Activated CD8-positive, alpha-beta T cell treated with anti-CD3 and anti-CD28 coated beads, Interleukin-2, amount 10 ng/mL, durations not matched to agents 7 days and 5 days (primary cell): ENCODE data around the gene PLA2G4E. TPM values are rescaled to one million over a fixed set of nuclear protein-coding genes. Genes with fewer than 3 reads are reported as not detected.

Experiments used
- ATAC-seq: fragments of 150-1000 bp; cut with Tn5 transposase; one replicate; pipeline ENCODE4 v1.10.0; 2021; ENCODE audit warnings: moderate library complexity
- CTCF ChIA-PET: fragments of 350-600 bp; sonication (Branson Sonifier 250); formaldehyde crosslinking; loops from one replicate; lab custom pipeline; 2021; ENCODE audit warnings: antibody characterized with exemption; lab: Charles Lee
- POLR2A ChIA-PET: fragments of 350-600 bp; sonication (Branson Sonifier 250); formaldehyde crosslinking; loops from one replicate; lab custom pipeline; 2021; ENCODE audit warnings: antibody characterized with exemption; lab: Charles Lee
- DNase-seq: peaks from one replicate; pipeline ENCODE4 v3.0.0-alpha.2; 2020
- H3K27ac Mint-ChIP-seq: one replicate; pipeline ENCODE4 v1.8.0; 2021; ENCODE audit warnings: mild to moderate bottlenecking, mixed read lengths
- H3K27me3 Mint-ChIP-seq: one replicate; pipeline ENCODE4 v1.8.0; 2021; ENCODE audit warnings: low read depth, mixed read lengths
- H3K36me3 Mint-ChIP-seq: one replicate; pipeline ENCODE4 v1.8.0; 2021; ENCODE audit warnings: low read depth, mixed read lengths
- H3K4me1 Mint-ChIP-seq: one replicate; pipeline ENCODE4 v1.8.0; 2021; ENCODE audit warnings: low read depth, mixed read lengths
- H3K4me3 Mint-ChIP-seq: one replicate; pipeline ENCODE4 v1.8.0; 2021; ENCODE audit warnings: mild to moderate bottlenecking, mixed read lengths
- H3K9me3 Mint-ChIP-seq: one replicate; pipeline ENCODE4 v1.8.0; 2022; ENCODE audit warnings: mixed read lengths; ENCODE audit not compliant: insufficient read depth
- total RNA-seq, 2 experiments: library from RNA; stranded (reverse); gene quantifications; one replicate each; pipeline ENCODE4 v1.2.3, GENCODE V29; 2021

PLA2G4E gene
- total RNA-seq, 2 experiments from 2014 or later: not detected

DNA sequence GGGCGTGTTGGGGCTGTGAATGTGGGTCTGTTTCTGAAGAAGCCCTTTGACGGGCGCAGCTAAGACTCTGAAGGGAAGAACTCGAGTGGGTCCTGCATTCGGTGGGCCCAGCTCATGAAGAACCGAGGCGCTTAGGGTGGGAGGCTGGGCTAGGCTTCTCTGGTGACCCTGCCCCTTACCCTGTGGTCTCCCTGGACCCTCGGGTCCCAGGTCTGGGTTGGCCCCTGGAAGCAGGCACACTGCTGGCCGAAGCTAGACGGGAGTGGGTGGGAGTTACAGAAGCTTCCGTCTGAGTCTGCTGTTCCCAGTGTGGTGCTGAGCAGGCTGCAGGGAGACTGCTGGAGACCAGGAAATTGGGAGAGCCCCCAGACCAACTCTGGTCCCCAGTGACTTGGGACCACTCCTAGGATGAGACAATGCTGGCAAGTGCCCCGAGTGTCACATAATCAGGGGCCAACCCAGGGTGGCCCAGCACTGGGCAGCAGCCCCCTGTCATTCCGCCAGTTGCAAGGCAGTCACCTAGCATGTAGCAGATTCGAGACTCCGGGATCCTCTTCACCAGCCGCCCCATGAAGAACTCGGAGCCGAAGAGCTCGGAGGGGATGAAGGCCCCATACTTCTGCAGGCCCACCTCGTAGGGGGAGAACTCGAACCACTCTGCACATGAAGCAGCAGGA lies 31.8 kb downstream of the PLA2G4E start:
- Mint-ChIP-seq H3K27me3 (no peaks in the 10 kb centered on the region), H3K4me3 (no peak overlapping the region), H3K4me1 (no peaks in the 10 kb centered on the region), H3K9me3 (no peaks in the 10 kb centered on the region), H3K27ac (no peak overlapping the region), H3K36me3 (no peaks in the 10 kb centered on the region)
- ChIA-PET POLR2A (no interaction called here), CTCF (interaction anchor here (0.8 to 4.0 kb wide), 37 partner anchors 9 to 487 kb away, joined by 3 to 64 read pairs (median 4); partner anchors contain the start of genes EHD4 and PLA2G4E)
- DNase-seq (no peak), ATAC-seq (no peak)

DNA sequence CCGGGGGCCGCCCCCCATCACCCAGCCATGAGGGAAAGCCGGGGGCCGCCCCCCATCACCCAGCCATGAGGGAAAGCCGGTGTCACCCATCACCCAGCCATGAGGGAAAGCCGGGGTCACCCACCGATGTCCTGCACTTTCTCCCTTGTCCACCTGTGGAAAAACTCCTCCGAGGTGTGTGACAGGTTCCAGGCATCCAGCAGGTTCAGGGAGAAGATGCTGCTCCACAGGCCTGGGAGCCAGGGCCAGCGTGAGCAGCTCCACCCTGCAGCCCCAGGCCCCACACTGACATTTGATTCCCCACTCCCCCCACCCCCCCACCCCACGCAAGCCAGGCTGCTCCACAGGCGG lies 32.9 kb downstream of the PLA2G4E start:
- no peaks in the 10 kb centered on the region for H3K4me1 Mint-ChIP-seq
- ATAC-seq (no peak), DNase-seq (no peak)
- ChIA-PET CTCF (interaction anchor here (1.4 to 4.0 kb wide), 6 partner anchors 18 to 215 kb away, joined by 3 to 64 read pairs (median 12); no protein-coding TSS in a partner anchor), POLR2A (no interaction called here)
- no peaks in the 10 kb centered on the region for H3K9me3 Mint-ChIP-seq
- no peak overlapping the region for H3K4me3 Mint-ChIP-seq
- no peaks in the 10 kb centered on the region for H3K36me3 Mint-ChIP-seq
- H3K27ac Mint-ChIP-seq: no peak overlapping the region
- H3K27me3 Mint-ChIP-seq: peaks cover 2% of the 10 kb centered on the region

DNA sequence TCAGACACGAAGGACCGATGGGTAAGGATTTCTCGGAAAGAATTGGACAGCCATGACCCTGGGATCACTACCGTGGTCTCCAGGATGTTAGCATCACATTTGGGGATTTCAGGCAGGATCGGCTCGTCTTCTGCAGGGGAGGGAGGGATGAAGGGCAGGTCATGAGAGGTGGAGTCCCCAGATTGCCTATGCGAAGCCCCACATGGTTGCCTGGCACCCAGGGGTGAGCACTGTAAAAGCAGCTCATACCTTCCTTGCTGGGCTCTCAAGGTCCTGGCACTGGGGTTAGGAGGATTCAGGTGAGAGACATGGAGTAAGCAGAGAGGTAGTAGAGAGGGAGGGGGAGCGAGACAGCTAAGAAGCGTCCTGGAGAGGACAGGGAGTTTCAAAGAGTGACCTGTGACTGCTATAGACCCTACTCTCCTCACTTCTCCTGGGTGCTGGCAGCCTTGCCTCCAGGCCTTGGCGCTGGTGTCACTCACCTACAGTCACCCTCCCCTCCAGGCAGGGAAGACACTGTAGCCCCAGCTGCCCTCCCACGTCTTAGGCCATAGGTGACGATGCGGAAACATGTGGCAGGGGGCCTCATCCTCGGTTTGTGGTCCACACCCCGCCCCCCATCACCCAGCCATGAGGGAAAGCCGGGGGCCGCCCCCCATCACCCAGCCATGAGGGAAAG lies 33.5 kb downstream of the PLA2G4E start:
- ChIA-PET POLR2A (no interaction called here), CTCF (interaction anchor here (1.4 to 4.0 kb wide), 2 partner anchors 67 to 215 kb away, joined by 3 to 64 read pairs; no protein-coding TSS in a partner anchor)
- Mint-ChIP-seq H3K27ac (no peak overlapping the region), H3K27me3 (peaks cover 2% of the 10 kb centered on the region), H3K36me3 (no peaks in the 10 kb centered on the region), H3K9me3 (no peaks in the 10 kb centered on the region), H3K4me1 (no peaks in the 10 kb centered on the region), H3K4me3 (no peak overlapping the region)
- DNase-seq (no peak), ATAC-seq (no peak)

DNA sequence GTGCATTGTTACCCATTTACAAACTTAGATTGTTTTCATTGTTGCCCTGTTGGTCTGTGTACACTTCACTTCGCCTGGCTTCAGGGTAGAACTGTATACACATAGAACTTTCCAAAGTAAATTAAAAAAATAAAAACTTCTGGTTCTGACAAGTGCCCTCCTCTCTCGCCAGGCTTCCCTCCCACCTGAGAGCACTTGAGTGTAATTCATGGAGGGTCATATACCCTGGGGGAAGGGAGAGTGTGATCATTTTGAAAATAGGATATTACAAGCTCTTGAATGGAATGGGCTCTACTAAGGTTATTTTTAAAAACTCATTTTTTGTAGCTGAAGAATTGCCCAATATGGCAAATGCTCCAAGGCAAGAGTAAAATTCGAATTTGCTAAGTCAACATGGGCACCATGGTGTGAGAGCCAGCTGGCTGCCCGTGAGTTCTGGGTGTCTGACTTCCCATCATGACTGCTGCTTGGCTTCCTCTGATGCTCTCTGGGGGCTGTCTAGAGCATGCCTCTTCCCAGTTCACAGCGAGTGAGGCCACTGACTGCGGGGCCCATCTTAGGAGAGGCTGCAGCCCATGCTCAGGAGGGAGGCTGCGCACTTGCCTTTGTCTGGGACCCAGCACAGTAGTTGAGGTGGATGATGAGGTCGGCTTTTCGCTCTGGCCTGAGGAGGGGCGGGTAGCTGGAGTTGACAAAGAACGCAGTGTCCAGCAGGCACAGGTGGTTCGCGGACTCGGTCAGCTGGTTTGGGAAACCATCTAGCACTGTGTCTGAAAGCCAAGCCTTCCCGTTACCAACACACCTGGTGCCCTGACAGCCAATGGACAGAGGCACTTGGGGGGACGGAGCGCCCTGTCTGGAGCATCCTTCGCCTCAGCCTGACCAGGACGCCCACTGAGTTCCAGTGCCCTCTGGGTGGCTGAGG lies 35.3 kb downstream of the PLA2G4E start:
- no peak for ATAC-seq

DNA sequence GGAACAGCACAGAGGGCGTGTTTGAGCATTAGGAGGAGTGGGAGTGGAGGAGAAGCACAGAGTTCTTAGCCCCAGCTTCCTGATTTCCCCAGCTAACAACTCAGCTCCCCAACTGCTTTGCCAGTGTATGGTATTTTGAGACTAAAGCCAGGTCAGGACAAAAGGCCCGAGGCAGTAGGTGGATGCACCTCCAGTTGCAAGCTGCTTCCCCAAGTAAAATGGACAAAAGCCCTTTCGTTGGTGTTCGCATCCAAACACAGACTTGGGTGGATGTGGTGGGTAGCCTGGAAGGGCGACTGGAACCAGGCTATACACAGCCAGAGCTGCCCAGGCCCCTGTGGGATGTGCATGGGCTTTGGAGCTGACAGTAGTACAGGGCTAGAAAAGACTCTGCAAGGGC lies 36.2 kb downstream of the PLA2G4E start:
- H3K36me3 Mint-ChIP-seq: no peaks in the 10 kb centered on the region
- H3K9me3 Mint-ChIP-seq: no peaks in the 10 kb centered on the region
- no peak overlapping the region for H3K27ac Mint-ChIP-seq
- DNase-seq: no peak
- no peak for ATAC-seq
- H3K4me3 Mint-ChIP-seq: no peak overlapping the region
- POLR2A ChIA-PET: interaction anchor here (1.2 kb wide), 1 partner anchor 12 kb away, joined by 3 read pairs; the partner anchor contains the start of gene EHD4
- H3K4me1 Mint-ChIP-seq: peaks cover 20% of the 10 kb centered on the region
- CTCF ChIA-PET: interaction anchor here (6.2 kb wide), 1 partner anchor 13 kb away, joined by 32 read pairs; the partner anchor contains the start of gene EHD4
- H3K27me3 Mint-ChIP-seq: peaks cover 10% of the 10 kb centered on the region

More for the DNA sequence above, 35.3 kb downstream of the PLA2G4E start:
- CTCF ChIA-PET: interaction anchor here (0.9 to 6.2 kb wide), 2 partner anchors 13 to 56 kb away, joined by 3 to 32 read pairs; partner anchors contain the start of gene EHD4
- Mint-ChIP-seq H3K27ac (no peak overlapping the region), H3K4me3 (no peak overlapping the region), H3K9me3 (no peaks in the 10 kb centered on the region), H3K36me3 (no peaks in the 10 kb centered on the region), H3K4me1 (peaks cover 19% of the 10 kb centered on the region), H3K27me3 (peaks cover 5% of the 10 kb centered on the region)
- no peak for DNase-seq
- POLR2A ChIA-PET: no interaction called here

DNA sequence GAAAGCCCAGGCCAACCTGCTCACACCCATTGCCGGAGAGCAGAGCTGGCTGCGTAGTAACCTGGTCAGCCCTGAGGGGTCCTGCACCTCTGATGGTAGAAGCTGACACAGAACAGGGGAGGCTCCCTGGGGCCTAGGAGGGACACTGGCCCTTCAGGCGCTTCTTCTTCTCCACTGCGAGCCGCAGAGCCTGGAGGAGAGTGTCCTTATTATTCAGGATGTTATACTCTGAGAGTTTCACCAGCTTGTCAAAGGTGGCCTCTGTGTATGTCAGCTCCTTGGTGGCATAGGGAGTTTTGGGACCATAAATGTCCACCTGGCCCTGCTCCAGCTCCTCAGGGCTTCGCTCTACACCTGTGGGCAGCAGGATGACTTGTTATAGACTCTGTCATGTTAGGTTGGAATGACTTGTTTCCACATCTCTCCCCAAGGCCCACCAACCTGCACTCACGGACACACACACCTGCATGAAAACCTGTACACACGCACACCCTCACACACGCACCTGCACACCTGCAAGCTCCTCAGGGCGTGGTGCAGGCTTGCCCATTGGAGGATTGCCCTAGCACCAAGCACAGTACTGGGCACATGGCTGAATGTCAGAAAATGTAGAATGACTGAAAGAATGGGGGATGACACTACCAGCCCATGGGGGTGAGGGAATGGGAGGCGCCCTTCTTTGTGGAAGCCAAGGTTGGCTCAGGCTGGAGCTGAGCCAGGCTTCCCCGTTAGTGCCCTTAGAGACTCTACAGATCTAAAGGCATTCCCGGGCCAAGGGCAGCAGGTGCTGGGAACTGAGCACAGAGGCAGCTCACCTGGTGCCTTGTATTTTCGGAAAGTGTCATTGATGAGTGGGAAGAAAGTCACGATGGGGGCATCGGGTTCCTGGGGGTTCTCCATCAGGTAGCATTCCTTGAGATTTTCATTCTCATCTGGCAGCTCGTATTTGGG lies 36.9 kb downstream of the PLA2G4E start:
- Mint-ChIP-seq H3K36me3 (no peaks in the 10 kb centered on the region), H3K27me3 (peaks cover 11% of the 10 kb centered on the region), H3K27ac (no peak overlapping the region), H3K4me1 (peaks cover 22% of the 10 kb centered on the region), H3K4me3 (no peak overlapping the region), H3K9me3 (no peaks in the 10 kb centered on the region)
- ATAC-seq (no peak), DNase-seq (no peak)
- CTCF ChIA-PET: interaction anchor here (6.2 kb wide), 1 partner anchor 12 kb away, joined by 32 read pairs; the partner anchor contains the start of gene EHD4
- POLR2A ChIA-PET: interaction anchor here (0.6 to 1.2 kb wide), 2 partner anchors 11 to 701 kb away, joined by 3 read pairs; partner anchors contain the start of gene EHD4

DNA sequence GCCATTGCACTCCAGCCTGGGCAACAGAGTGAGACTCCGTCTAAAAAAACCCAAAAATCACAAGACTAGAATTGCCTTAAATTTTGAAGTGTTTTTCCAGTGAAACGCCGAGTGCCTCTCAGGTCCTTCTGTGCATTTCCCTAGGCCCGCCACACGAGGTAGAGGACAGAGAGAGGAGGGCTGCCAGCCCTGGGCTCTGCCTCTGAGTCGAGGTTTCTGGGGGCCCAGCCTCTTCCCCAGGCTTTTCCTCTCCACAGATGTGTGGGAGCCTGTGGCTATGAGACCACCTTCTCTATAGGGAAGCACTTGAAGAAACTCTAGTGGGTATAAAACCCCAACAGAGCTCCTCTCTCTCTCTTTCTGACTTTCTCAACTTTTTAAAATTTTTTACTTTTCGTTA lies 37.6 kb downstream of the PLA2G4E start:
- no peak for ATAC-seq

DNA sequence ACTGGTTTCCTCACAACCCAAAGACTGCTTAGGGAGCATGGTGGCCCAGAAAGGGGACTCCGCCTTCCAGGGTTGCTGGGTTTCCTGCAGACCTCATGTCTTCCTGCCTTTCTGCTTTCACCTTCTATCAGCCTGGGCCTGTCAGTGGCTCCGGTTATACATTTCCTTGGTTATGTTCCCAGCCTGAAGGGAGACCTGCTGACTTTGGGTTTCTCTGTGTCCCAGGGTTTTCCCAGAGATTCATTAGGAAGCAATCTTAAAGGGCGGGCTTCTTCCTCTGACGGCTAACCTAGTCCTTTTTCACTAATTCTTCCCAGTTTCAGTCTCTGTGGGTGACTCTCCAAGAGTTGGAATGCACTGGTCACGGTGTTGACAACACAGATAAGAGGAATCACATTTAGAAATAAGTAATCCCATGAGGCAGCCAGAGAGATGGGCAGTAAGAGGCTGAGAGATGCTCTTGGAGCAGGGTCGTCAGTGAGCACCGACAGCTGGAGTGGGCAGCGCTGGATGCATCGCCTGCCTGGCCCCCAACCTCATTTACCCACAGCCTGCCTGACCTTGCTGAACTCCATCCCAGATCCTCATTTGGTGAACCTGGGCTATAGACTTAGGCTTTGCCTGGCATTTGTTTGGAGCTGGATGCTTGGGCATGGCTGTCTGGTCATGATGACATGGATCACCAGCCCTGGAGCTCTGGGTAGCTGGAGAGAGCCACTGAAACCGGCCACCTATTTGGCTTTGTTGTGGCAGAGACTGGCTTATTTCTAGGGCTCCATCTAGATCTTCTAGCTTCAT lies 38.5 kb downstream of the PLA2G4E start:
- Mint-ChIP-seq H3K36me3 (no peaks in the 10 kb centered on the region), H3K4me1 (peaks cover 29% of the 10 kb centered on the region), H3K27me3 (peaks cover 12% of the 10 kb centered on the region), H3K9me3 (no peaks in the 10 kb centered on the region), H3K4me3 (no peak overlapping the region), H3K27ac (no peak overlapping the region)
- ATAC-seq: no peak
- no peak for DNase-seq
- ChIA-PET POLR2A (interaction anchor here (0.7 kb wide), 1 partner anchor 16 kb away, joined by 3 read pairs; no protein-coding TSS in a partner anchor), CTCF (interaction anchor here (0.9 to 6.2 kb wide), 2 partner anchors 10 to 470 kb away, joined by 3 to 32 read pairs; partner anchors contain the start of gene EHD4)

More for the DNA sequence above, 37.6 kb downstream of the PLA2G4E start:
- H3K4me1 Mint-ChIP-seq: peaks cover 29% of the 10 kb centered on the region
- ChIA-PET POLR2A (no interaction called here), CTCF (interaction anchor here (0.9 to 6.2 kb wide), 2 partner anchors 11 to 469 kb away, joined by 3 to 32 read pairs; partner anchors contain the start of gene EHD4)
- H3K27ac Mint-ChIP-seq: no peak overlapping the region
- DNase-seq: no peak
- no peaks in the 10 kb centered on the region for H3K9me3 Mint-ChIP-seq
- peaks cover 11% of the 10 kb centered on the region for H3K27me3 Mint-ChIP-seq
- H3K4me3 Mint-ChIP-seq: no peak overlapping the region
- H3K36me3 Mint-ChIP-seq: no peaks in the 10 kb centered on the region

DNA sequence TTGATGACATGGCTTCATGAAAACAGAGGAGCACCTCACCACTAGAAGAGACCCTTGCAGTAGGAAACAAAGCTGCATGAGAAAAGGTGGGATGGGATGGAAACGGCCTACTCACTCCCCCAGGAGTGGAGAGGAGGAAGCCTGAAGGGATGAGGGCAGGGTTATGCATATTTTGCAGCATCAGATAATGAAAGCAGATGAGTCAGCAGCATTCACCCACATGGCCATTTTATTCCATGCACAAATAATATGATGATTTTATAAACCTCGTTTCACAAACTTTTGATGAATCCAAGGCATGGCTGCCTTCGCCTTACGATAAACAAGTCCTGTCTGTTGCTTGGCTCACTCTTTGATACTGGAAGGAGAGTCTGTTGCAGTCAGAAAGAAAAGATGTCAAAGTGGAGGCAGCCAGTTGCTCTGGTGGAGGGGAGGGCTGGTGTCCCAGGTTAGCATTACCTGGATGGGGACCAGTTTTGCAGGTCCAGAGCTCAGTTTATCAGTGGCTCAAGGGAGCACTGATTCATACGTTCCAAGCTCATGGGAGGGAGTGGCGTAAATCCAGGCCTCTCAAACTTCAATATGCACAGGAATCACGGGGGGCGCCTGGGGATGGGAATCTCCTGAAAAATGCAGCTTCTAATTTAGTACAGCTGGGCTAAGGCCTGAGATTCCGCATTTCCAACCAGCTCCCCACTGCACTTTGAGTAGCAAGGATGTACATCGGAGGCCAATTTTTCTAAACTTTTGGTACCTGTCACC lies 39.3 kb downstream of the PLA2G4E start:
- Mint-ChIP-seq H3K4me3 (no peak overlapping the region), H3K4me1 (peaks cover 29% of the 10 kb centered on the region), H3K36me3 (no peaks in the 10 kb centered on the region), H3K27ac (no peak overlapping the region), H3K9me3 (no peaks in the 10 kb centered on the region), H3K27me3 (peaks cover 16% of the 10 kb centered on the region)
- POLR2A ChIA-PET: interaction anchor here (0.7 kb wide), 1 partner anchor 15 kb away, joined by 3 read pairs; no protein-coding TSS in a partner anchor
- DNase-seq (no peak), ATAC-seq (no peak)
- CTCF ChIA-PET: interaction anchor here (3.5 to 6.2 kb wide), 2 partner anchors 8 to 9 kb away, joined by 15 to 32 read pairs; partner anchors contain the start of gene EHD4
